Central memory CD4-positive, alpha-beta T cell (primary cell): ENCODE results near the gene MPV17L2.
A peak's percentile ranks its signal among the peaks of the same experiment; 100 is the strongest.

Experiments used
- DNase-seq: peaks from one replicate; pipeline ENCODE4 v3.0.0; 2022

Gene MPV17L2

GRCh38 chr19:18160971-18161635, 31.9 kb upstream of the MPV17L2 start:
- DNase-seq: peak; percentile 80

- no peak for DNase-seq
These were observed 31.4 kb upstream of the MPV17L2 start for GRCh38 chr19:18161636-18162002.

DNA sequence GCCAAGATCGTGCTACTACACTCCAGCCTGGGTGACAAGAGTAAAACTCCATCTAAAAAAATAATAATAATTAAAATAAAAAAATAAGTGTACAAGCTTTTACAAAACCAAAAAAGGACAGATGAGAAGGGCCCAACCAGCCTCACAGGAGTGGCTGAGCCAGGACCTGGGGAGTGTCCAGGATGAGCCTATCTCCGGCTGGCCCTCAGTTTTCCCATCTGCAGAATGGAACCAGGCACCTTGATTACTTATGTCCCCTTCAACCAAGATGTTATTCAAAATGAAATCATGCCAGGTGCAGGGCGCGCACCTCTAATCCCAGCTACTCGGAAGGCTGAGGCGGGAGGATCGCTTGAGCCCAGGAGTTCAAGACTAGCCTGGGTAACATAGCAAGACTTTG, 28.9 kb upstream of the MPV17L2 start:
- DNase-seq: no peak

DNA sequence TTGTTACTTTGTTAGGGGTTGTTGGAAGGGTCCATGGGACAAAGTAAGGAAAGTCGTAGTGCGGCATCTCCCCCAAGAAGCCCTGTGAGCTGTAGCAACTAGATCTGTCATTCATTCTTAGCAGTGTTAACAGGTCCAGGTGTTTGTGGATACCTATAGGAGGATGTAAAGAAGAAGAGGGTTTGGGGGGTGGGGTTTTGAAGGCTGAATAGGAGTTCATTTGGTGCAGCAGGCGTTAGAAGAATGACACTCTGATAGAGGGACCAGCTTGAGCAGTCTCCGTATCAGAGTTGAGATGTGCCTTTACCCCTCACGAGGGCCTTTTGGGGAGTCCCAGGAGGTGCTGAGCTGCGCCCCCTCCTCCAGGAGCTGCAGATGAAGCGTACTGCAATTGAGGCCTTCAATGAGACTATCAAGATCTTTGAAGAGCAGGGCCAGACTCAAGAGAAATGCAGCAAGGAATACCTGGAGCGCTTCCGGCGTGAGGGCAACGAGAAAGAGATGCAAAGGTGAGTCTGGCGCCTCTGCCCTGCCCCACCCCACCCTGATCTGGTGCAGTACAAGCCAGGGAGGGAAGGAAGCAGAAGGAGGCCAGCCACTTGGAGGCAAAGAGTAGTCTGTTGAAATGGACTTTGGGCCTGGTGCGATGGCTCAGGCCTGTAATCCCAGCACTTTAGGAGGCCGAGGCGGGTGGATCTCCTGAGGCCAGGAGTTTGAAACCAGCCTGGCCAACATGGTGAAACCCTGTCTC, 27.0 kb upstream of the MPV17L2 start:
- no peak for DNase-seq

GRCh38 chr19:18167011-18167410, 26.0 kb upstream of the MPV17L2 start:
- no peak for DNase-seq

GRCh38 chr19:18167975-18168645, 24.9 kb upstream of the MPV17L2 start:
- DNase-seq: peak; percentile 42

- DNase-seq: no peak
These were observed 24.2 kb upstream of the MPV17L2 start for GRCh38 chr19:18168673-18169381.

DNA sequence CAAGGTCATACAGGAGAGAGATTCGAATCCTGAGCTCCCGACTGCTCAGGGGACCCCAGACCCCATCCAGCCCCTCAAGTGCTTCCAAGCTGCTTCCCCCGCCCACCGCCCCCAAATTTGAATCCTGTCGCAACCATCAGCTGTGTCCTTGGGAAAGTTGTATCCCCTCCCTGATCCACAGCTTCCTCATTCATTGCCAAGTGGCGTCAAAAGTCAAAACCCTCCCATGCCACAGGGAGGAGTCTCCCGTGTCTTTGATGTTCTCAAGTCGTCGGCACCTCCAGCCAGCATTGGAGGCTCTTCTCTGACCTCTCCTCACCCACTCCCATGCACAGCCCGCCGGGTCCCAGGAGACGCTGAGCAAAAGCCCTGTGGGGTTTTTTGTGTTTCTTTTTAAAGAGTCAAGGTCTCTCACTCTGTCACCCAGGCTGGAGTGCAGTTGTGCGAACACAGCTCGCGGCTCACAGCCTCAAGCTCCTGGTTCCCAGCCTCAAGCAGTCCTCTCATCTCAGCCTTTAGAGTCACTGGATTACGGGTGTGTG, 22.2 kb upstream of the MPV17L2 start:
- DNase-seq: no peak

DNA sequence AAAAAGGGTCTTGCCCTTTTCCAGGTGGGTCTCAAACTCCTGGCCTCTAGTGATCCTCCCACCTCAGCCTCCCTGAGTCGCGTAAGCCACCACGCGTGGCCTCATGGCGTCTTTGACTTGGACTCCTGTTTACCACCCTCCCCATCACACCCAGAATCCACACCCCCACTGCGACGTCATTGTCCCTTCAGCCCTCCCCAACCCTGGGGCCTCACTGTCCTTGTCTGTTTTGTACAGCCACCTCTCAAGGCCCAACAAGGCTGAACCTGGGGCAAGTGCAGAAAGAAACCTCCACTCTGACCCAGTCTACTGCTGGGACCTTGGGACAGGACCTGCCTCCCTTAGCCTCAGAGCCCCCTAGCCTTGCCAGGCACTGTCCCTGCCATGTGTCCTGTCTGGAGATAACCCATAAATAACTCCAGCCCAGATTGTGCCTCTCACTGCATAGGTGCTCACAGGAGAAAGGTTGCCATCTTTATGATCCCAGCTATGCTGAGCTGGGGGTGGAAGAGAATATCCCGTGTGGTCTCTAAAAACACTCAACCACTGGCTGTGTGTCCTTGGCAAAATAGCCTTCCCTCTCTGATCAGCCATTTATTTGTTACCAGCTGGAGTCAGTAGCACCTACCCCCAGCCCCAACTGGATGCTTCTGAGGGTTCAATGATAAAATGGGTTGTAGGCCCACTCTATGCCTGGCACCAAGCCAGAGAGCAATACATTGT, 21.3 kb upstream of the MPV17L2 start:
- DNase-seq: no peak

- DNase-seq: no peak
These were observed 20.5 kb upstream of the MPV17L2 start for GRCh38 chr19:18172331-18173053.

DNA sequence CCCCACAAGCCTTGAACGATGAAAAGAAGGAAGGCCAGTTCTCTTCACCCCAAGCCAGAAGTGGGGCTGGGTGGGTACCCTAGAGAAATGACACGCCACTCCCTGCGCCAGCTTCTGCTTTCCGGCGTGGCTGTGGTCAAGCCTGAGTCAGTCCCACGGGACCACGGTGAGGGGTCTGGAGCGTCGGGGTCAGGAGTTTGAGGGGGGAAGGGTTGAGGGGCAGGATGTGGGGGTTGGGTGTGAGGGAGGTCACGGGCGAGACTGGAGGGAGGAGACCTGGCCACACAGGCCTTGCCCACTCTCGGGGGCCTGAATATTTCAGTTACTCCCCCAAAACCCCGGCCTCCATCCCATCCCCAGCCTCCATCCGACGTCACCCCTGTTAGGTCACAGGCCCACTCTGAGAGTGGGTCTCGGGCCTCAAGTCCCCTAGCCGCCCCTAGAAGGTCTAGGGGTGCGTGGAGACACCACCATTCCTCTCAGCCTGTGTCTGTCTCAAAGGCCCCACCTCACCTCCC, 19.9 kb upstream of the MPV17L2 start:
- no peak for DNase-seq

DNA sequence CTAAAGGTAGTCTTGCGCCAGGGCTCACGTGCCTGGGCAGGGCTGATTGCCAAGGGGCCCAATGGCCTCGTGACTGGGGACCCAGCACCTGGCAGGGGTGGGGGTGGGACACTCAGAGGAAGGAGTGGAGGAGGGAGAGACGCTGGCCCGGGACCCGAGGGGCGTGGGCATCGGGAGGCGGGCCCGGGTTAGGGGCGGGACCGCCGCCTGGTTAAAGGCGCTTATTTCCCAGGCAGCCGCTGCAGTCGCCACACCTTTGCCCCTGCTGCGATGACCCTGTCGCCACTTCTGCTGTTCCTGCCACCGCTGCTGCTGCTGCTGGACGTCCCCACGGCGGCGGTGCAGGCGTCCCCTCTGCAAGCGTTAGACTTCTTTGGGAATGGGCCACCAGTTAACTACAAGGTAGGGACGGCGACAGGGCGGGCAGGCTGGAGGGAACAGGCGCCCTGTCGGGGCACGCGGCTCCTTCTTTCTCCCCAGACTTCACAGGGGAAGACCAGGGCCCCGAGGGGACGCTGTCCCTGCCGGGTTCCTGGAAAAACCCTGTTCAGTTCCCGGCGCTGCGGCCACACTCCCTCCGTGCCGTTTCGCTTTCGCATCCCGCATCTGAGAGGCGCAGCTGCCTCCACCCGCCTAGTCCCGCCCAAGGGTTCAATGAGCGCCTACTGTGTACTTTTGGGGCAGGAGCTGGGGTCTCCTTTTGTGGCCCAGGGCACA, 19.3 kb upstream of the MPV17L2 start, which contains the start of gene IFI30:
Gene IFI30 (plus strand): TSS at position 242 of the 717 bp plus-strand sequence. CDS start 29 bp downstream, at position 271.
- peak; percentile 36 for DNase-seq

DNA sequence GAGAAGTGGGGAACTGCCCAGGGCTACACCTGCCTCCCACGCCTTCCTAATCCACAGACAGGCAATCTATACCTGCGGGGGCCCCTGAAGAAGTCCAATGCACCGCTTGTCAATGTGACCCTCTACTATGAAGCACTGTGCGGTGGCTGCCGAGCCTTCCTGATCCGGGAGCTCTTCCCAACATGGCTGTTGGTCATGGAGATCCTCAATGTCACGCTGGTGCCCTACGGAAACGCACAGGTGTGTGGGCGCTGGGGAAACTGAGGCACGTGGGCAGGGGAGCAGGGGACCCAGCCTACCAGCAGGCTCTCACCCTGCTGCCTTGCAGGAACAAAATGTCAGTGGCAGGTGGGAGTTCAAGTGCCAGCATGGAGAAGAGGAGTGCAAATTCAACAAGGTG, 18.0 kb upstream of the MPV17L2 start:
- DNase-seq: no peak

GRCh38 chr19:18176367-18177310, 16.4 kb upstream of the MPV17L2 start:
- DNase-seq: no peak

DNA sequence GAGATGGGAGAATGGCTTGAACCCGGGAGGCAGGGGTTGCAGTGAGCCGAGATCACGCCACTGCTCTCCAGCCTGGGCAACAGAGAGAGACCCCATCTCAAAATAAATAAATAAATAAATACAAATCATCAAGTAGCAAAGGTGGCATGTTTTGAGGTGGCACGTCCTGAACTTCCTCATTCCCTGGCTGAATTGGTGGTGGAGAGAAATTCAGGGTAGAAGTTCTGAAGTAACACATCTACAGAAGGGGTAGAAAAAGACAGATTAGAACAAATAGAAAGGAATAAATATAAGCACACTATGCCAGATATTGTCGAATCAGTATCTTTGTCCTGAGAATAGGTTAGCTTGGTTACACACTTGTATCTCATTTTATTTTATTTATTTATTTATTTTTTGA, 13.1 kb upstream of the MPV17L2 start:
- no peak for DNase-seq

DNA sequence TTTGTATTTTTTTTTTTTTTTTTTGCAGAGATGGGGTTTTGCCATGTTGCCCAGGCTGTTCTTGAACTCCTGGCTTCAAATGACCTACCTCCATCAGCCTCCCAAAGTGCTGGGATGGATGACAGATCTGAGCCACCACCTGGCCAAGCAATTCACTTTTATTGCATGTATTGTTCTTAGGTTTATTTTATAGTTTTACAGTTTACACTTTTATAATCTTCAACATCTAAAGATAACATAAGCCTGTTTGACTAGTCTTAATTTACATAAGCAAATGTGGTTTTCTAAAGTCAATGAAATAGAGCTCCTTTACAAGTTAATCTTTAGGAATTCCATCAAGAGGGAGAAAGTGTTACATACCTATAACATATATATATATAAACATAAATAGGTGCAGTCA, 9.5 kb upstream of the MPV17L2 start:
- DNase-seq: no peak

DNA sequence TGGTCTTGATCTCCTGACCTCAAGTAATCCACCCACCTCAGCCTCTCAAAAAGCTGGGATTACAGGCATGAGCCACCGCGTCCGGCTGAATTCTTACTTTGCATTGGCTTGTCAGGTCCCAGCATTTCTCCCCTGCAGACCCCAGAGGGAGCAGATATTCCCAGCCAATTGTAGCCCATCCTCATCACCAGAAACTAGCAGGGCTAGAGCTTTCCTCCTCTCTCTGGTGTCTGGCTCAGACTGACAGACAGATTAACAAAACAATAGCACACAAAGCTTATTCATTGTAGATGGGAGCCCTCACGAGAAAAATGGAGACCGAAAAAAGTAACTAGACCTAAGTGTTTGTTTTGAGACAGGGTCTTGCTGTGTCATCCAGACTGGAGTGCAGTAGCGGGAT, 7.5 kb upstream of the MPV17L2 start:
- DNase-seq: no peak

- DNase-seq: no peak
These were observed 2.7 kb upstream of the MPV17L2 start for GRCh38 chr19:18190278-18190677.

DNA sequence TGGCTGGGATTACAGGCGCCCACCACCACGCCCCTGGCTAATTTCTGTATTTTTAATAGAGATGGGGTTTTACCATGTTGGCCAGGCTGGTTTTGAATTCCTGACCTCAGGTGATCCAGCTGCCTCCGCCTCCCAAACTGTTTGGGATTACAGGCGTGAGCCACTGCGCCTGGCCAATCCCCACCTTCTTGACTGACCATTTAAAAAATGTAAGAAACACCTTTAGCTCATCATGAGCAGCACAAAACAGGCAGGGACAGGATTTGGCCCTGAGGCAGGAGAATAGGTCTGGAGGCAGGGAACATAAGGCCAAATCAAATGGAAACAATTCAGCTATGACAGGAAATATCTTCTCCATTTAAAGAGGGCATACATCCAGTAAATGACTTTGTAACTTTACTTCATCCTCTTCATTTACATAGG, 1.4 kb upstream of the MPV17L2 start:
- no peak for DNase-seq
